H9 (cell line): Measurements from ENCODE around the gene TNFRSF1B. TPM values are rescaled to one million over a fixed set of nuclear protein-coding genes. Genes with fewer than 3 reads are reported as not detected.

Experiments
- DNase-seq: peaks from one replicate; pipeline ENCODE4 v3.0.0-alpha.2; 2017
- H2AFZ ChIP-seq: one replicate; pipeline ENCODE4 v1.6.1; 2013; ENCODE audit warnings: mild to moderate bottlenecking, low read length, control low read depth, moderate library complexity
- H2AK5ac ChIP-seq: 2 replicates; pipeline ENCODE4 v1.6.1; 2013; ENCODE audit warnings: low read length, control low read depth, mixed read lengths; ENCODE audit not compliant: insufficient read length
- H2BK120ac ChIP-seq: one replicate; pipeline ENCODE4 v1.6.1; 2013; ENCODE audit warnings: low read depth, mild to moderate bottlenecking, low read length, control low read depth, inconsistent platforms; ENCODE audit not compliant: poor library complexity, severe bottlenecking
- H2BK12ac ChIP-seq: 2 replicates; pipeline ENCODE4 v1.6.1; 2013; ENCODE audit warnings: low read length, control low read depth, mixed read lengths, low read depth; ENCODE audit not compliant: insufficient read length
- H2BK15ac ChIP-seq: 2 replicates; pipeline ENCODE4 v1.6.1; 2013; ENCODE audit warnings: low read depth, low read length, control low read depth
- H2BK20ac ChIP-seq: one replicate; pipeline ENCODE4 v1.6.1; 2013; ENCODE audit warnings: low read depth, mild to moderate bottlenecking, low read length, control low read depth, inconsistent platforms; ENCODE audit not compliant: poor library complexity, severe bottlenecking
- H2BK5ac ChIP-seq: 2 replicates; pipeline ENCODE4 v1.6.1; 2013; ENCODE audit warnings: low read length, control low read depth, mixed read lengths; ENCODE audit not compliant: insufficient read length
- H3K14ac ChIP-seq: 2 replicates; pipeline ENCODE4 v1.6.1; 2013; ENCODE audit warnings: low read length, control low read depth; ENCODE audit not compliant: insufficient read depth
- H3K18ac ChIP-seq: 2 replicates; pipeline ENCODE4 v1.6.1; 2013; ENCODE audit warnings: low read depth, mild to moderate bottlenecking, mixed read lengths, low read length, control low read depth; ENCODE audit not compliant: insufficient read length
- H3K23ac ChIP-seq: 2 replicates; pipeline ENCODE4 v1.6.1; 2013; ENCODE audit warnings: low read length, control low read depth, mixed read lengths, low read depth; ENCODE audit not compliant: insufficient read length
- H3K23me2 ChIP-seq: 2 replicates; pipeline ENCODE4 v1.6.1; 2013; ENCODE audit warnings: low read depth, mild to moderate bottlenecking, mixed read lengths, low read length, control low read depth; ENCODE audit not compliant: insufficient read length, poor library complexity, severe bottlenecking
- H3K27ac ChIP-seq: 2 replicates; pipeline ENCODE4 v1.5.1; 2013; ENCODE audit warnings: low read length, control low read depth, mixed read lengths, low read depth; ENCODE audit not compliant: insufficient read length
- H3K27me3 ChIP-seq: 2 replicates; pipeline ENCODE4 v1.6.1; 2013; ENCODE audit warnings: low read length, control low read depth, inconsistent platforms; ENCODE audit not compliant: insufficient read depth
- H3K4ac ChIP-seq: 2 replicates; pipeline ENCODE4 v1.6.1; 2013; ENCODE audit warnings: low read depth, mild to moderate bottlenecking, control low read depth, inconsistent platforms, low read length, moderate library complexity
- H3K4me1 ChIP-seq: 2 replicates; pipeline ENCODE4 v1.6.1; 2013; ENCODE audit warnings: low read length, control low read depth, inconsistent platforms; ENCODE audit not compliant: insufficient read depth
- H3K4me2 ChIP-seq: 2 replicates; pipeline ENCODE4 v1.6.1; 2013; ENCODE audit warnings: low read length, control low read depth, mixed read lengths; ENCODE audit not compliant: insufficient read length, insufficient read depth
- H3K56ac ChIP-seq: 2 replicates; pipeline ENCODE4 v1.6.1; 2013; ENCODE audit warnings: low read depth, mild to moderate bottlenecking, mixed read lengths, low read length, control low read depth; ENCODE audit not compliant: insufficient read length
- H3K79me1 ChIP-seq: 2 replicates; pipeline ENCODE4 v1.6.1; 2013; ENCODE audit warnings: low read depth, mild to moderate bottlenecking, moderate library complexity, low read length, control low read depth, inconsistent platforms; ENCODE audit not compliant: insufficient read depth, poor library complexity, severe bottlenecking
- H3K79me2 ChIP-seq: 2 replicates; pipeline ENCODE4 v1.6.1; 2013; ENCODE audit warnings: low read length, control low read depth, inconsistent platforms; ENCODE audit not compliant: insufficient read depth
- H3K9ac ChIP-seq: 2 replicates; pipeline ENCODE4 v1.6.1; 2013; ENCODE audit warnings: low read length, control low read depth, mixed read lengths; ENCODE audit not compliant: insufficient read length; ENCODE audit errors: extremely low read depth
- H3K9me3 ChIP-seq: one replicate; pipeline ENCODE4 v1.6.1; 2013; ENCODE audit warnings: low read depth, low read length, inconsistent platforms; ENCODE audit not compliant: control insufficient read depth
- H3T11ph ChIP-seq: one replicate; pipeline ENCODE4 v1.6.1; 2013; ENCODE audit warnings: mild to moderate bottlenecking, low read length, control low read depth, inconsistent platforms
- H4K20me1 ChIP-seq: one replicate; pipeline ENCODE4 v1.6.1; 2013; ENCODE audit not compliant: control insufficient read depth, insufficient read length, insufficient read depth
- H4K5ac ChIP-seq: 2 replicates; pipeline ENCODE4 v1.6.1; 2013; ENCODE audit warnings: low read depth, mild to moderate bottlenecking, mixed read lengths, low read length, control low read depth; ENCODE audit not compliant: insufficient read length
- H4K8ac ChIP-seq: replicated peaks from 2 replicates; pipeline ENCODE4 v1.6.1; 2013; ENCODE audit warnings: low read length, control low read depth, mixed read lengths, low read depth; ENCODE audit not compliant: insufficient read length
- H4K91ac ChIP-seq: 2 replicates; pipeline ENCODE4 v1.6.1; 2013; ENCODE audit warnings: low read depth, mild to moderate bottlenecking, moderate library complexity, mixed read lengths, low read length, control low read depth; ENCODE audit not compliant: insufficient read length
- H3K27ac Mint-ChIP-seq, 3 experiments: 2 replicates in 2 of 3; 3 replicates in 1 of 3; pipeline ENCODE4 v1.8.0; 2020 to 2021; ENCODE audit warnings: mixed read lengths in 3 of 3, mild to moderate bottlenecking in 1 of 3, moderate library complexity in 1 of 3
- H3K27me3 Mint-ChIP-seq: 2 replicates; pipeline ENCODE4 v1.8.0; 2021; ENCODE audit warnings: low read depth, mild to moderate bottlenecking, moderate library complexity, mixed read lengths
- H3K36me3 Mint-ChIP-seq, 3 experiments: 2 replicates in 2 of 3; 3 replicates in 1 of 3; pipeline ENCODE4 v1.8.0; 2020 to 2021; ENCODE audit warnings: low read depth in 3 of 3, mixed read lengths in 3 of 3; ENCODE audit not compliant: insufficient read depth in 1 of 3
- H3K4me1 Mint-ChIP-seq, 2 experiments: 2 replicates each; pipeline ENCODE4 v1.8.0; 2020; ENCODE audit warnings: mixed read lengths in 2 of 2
- H3K4me3 Mint-ChIP-seq, 2 experiments: 2 replicates in 1 of 2; 3 replicates in 1 of 2; pipeline ENCODE4 v1.8.0; 2020 to 2021; ENCODE audit warnings: mild to moderate bottlenecking in 2 of 2, mixed read lengths in 2 of 2, moderate library complexity in 1 of 2
- H3K9me3 Mint-ChIP-seq, 2 experiments: 2 replicates in 1 of 2; 3 replicates in 1 of 2; pipeline ENCODE4 v1.8.0; 2020; ENCODE audit warnings: mild to moderate bottlenecking in 2 of 2, mixed read lengths in 2 of 2, moderate library complexity in 1 of 2
- WGBS: extraction: QIAGEN DNeasy Blood & Tissue Kit; methylation state at CpG from one replicate; pipeline ENCODE4 v1.1.7; 2013; ENCODE audit warnings: missing lambda C conversion rate, low lambda C conversion rate, mixed read lengths; ENCODE audit not compliant: insufficient read length; ENCODE audit errors: extremely low coverage; 5-methylcytosine and 5-hydroxymethylcytosine counted together
- total RNA-seq: library from RNA; stranded (reverse); gene quantifications from 2 replicates; pipeline ENCODE4 v1.2.1, GENCODE V29; 2021
- TF ChIP-seq, protein P1 (sequence below): fragments of 200-600 bp; sonication (generic); conservative IDR thresholded peaks from 3 replicates; pipeline ENCODE4 v1.8.0; 2021; ENCODE audit warnings: antibody characterized with exemption, mild to moderate bottlenecking

Gene TNFRSF1B
- total RNA-seq, 1 experiment from 2014 or later = 0.57 TPM

- no peak overlapping the region for H2BK5ac ChIP-seq
- no CpG with 5 or more reads among the region's 14 CpGs for WGBS
- peak; percentile 87 for DNase-seq
- no peaks in the 10 kb centered on the region for H3K23me2 ChIP-seq
- no peak overlapping the region for H2AK5ac ChIP-seq
- no peaks in the 10 kb centered on the region for H3K79me2 ChIP-seq
- H3K56ac ChIP-seq = no peak overlapping the region
- peaks cover 15 to 18% of the 10 kb centered on the region in 2 experiments for H3K4me1 Mint-ChIP-seq
- no peaks in the 10 kb centered on the region for H3K9me3 ChIP-seq
- H2AFZ ChIP-seq = no peak overlapping the region
- H4K8ac ChIP-seq = no peak overlapping the region
- no peak overlapping the region for H3K9ac ChIP-seq
- no peak overlapping the region for H3K4me2 ChIP-seq
- no peak overlapping the region for H2BK20ac ChIP-seq
- no peak overlapping the region for H3K18ac ChIP-seq
- TF ChIP-seq, protein P1, sequence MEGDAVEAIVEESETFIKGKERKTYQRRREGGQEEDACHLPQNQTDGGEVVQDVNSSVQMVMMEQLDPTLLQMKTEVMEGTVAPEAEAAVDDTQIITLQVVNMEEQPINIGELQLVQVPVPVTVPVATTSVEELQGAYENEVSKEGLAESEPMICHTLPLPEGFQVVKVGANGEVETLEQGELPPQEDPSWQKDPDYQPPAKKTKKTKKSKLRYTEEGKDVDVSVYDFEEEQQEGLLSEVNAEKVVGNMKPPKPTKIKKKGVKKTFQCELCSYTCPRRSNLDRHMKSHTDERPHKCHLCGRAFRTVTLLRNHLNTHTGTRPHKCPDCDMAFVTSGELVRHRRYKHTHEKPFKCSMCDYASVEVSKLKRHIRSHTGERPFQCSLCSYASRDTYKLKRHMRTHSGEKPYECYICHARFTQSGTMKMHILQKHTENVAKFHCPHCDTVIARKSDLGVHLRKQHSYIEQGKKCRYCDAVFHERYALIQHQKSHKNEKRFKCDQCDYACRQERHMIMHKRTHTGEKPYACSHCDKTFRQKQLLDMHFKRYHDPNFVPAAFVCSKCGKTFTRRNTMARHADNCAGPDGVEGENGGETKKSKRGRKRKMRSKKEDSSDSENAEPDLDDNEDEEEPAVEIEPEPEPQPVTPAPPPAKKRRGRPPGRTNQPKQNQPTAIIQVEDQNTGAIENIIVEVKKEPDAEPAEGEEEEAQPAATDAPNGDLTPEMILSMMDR = peak; percentile 96
- no peak overlapping the region for H2BK12ac ChIP-seq
- H3K27ac ChIP-seq = no peak overlapping the region
- no peaks in the 10 kb centered on the region; the same call in 1 of the 2 replicates for H3K4me1 ChIP-seq
- H3K4me3 Mint-ChIP-seq = no peak overlapping the region
- H3K4ac ChIP-seq = no peak overlapping the region
- H4K5ac ChIP-seq = no peak overlapping the region
- peak overlapping the region in 2 of 3 experiments; percentile 70 to 81; a peak in 2 of 7 replicates for H3K27ac Mint-ChIP-seq
- no peak overlapping the region for H3T11ph ChIP-seq
- H3K9me3 Mint-ChIP-seq = no peaks in the 10 kb centered on the region; a peak in 2 of 5 replicates
- no peak overlapping the region for H2BK15ac ChIP-seq
- H3K27me3 Mint-ChIP-seq = no peaks in the 10 kb centered on the region; the same call in 1 of the 2 replicates
- H4K20me1 ChIP-seq = no peaks in the 10 kb centered on the region
- H3K23ac ChIP-seq = no peak overlapping the region
- H2BK120ac ChIP-seq = no peak overlapping the region
- H3K14ac ChIP-seq = no peak overlapping the region
- no peaks in the 10 kb centered on the region for H3K27me3 ChIP-seq
- H3K36me3 Mint-ChIP-seq = no peaks in the 10 kb centered on the region
- H3K79me1 ChIP-seq = no peaks in the 10 kb centered on the region
- H4K91ac ChIP-seq = no peak overlapping the region
These were observed 42.1 kb downstream of the TNFRSF1B start for GRCh38 chr1:12208764-12209494.
